RPMI7951 (cell line): Measurements from ENCODE around the gene TRDMT1. TPM values are rescaled to one million over a fixed set of nuclear protein-coding genes. Genes with fewer than 3 reads are reported as not detected.

Source experiments
- DNase-seq: peaks from one replicate; pipeline ENCODE4 v3.0.0-alpha.2; 2012; ENCODE audit warnings: low read depth
- total RNA-seq: library from RNA; depleted of rRNA; stranded (reverse); fragments of >200 nt; shearing (Covaris generic); gene quantifications from 2 replicates; pipeline ENCODE4 v1.2.3, GENCODE V29; 2014; rRNA removed

TRDMT1 gene
- total RNA-seq = 9.9 and 18.1 TPM in 2 replicates

- DNase-seq = peak; percentile 95
Observed at GRCh38 chr10:17200912-17201793, at the start of gene TRDMT1. TSS of gene TRDMT1 (minus strand) at chr10:17201672. CDS start at chr10:17201634, 38 bp downstream.

DNA sequence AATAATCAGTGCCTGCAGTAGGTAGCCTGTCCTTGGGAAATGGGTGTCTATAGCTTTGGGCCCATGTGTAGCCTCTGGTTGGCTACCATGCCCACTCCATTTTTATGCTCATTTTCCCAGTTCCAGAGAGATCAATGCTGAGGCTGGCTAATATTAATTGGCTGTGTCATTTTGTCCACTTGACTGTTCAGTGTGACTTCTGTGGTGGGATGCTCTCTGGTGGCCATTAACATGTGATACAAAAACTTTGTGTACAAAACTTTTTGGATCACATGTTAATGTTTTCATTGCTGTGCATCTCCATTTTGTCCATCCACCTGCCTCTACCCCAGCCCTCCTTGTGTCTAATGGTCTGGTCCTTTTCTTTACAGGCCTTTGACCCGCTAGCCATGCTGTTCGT, 49.3 kb upstream of the TRDMT1 start:
- no peak for DNase-seq

DNA sequence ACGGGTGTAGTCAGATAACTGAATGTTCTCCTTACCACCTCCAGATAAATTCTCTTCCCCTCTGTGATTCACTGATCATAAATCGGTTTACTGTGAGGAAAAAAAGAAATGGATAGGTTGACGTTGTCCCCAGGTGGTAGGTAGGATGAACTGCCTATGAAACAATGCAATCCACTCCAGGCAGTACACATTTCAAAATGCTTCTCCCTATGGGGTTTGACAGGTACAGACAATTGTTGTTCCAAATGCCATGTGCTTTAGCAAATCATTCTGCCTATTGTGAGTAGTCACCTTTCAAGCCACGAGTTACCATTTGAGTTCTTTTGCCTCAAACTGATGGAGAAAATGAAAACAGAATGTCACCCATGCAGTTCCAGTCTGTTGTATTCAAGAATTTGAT, 48.3 kb upstream of the TRDMT1 start:
- peak; percentile 55 for DNase-seq

DNA sequence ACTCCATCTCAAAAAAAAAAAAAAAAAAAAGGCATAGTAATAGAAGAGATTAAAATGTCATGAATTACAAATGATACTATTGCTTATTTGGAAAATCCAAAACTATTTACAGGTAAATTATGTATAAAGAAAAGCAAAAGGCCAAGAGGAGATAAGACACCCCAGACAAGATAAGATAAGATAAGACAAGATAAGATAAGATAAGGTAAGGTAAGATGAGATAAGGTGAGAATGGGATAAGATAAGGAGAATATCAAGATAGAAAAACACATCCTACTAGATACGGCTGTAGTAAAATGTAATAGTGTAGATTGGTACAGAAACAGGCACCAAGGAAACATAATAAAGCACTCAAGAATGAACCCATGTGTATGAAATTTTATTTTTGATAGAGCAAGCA, 47.5 kb upstream of the TRDMT1 start:
- DNase-seq = no peak

DNA sequence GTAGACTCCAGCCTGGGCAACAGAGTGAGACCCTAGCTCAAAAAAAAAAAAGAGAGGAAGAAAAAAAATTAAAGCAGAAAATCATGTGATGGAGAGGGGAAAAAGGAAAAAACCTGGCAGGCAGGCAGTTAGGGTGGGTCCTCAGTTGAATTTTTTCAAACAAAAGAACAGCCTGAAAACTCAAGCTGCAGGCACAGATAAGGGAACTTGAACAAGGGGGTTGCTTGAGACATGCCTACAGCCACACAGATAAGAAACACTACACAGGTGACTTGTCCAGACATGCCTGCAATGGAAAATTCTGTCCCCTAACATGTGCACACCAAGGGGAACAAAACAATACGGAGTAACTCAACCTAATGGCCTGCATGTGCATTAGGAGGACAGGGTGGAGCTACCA, 45.7 kb upstream of the TRDMT1 start:
- no peak for DNase-seq

DNA sequence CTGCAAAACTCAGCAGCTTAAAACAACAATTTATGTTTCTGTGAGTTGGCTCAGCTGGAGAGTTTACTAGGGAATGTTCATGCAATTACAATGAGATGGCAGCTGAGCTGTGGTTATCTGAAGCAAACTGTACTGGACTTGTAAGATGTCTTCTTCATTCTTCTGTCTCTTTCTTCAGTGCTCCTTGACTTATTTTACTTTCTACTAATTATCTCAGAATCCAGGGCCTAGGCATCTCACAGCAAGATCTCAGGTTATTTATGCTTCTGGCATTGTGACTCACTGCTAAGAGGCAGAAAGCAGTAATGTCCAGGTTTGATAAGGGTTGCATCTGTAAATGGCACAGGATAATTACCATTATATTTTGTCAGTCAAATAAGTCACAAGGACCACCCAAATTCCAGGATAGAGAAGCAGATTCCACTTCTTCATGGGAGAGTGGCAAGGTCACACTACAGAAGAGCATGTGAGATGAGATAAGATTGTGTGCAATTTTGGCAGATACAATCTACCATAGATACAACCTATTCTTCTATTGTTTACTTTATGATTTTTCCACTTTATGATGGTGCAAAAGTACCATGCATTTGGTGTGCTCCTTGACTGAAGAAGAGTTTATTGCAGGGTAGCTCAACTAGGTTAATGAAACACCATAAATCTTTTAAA, 43.4 kb upstream of the TRDMT1 start:
- no peak for DNase-seq

GRCh38 chr10:17241611-17242333, 40.3 kb upstream of the TRDMT1 start:
- no peak for DNase-seq

GRCh38 chr10:17240616-17241015, 39.1 kb upstream of the TRDMT1 start:
- DNase-seq = no peak

DNA sequence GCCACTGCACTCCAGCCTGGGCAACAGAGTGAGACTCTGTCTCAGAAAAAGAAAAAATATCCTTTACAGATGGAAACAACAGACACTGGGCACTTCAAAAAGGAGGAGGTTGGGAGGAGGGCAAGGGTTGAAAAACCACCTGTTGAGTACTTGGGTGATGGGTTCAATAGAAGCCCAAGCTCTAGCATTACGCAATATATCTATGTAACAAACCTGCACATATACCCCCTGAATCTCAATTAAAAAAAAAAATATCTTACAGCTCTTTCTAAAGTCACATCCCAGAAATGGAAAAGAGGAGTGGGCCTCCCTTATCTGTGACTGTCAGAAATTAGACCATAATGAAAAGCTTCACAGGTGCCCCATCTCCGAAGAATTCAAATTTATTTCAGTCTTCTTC, 38.6 kb upstream of the TRDMT1 start:
- DNase-seq = no peak

DNA sequence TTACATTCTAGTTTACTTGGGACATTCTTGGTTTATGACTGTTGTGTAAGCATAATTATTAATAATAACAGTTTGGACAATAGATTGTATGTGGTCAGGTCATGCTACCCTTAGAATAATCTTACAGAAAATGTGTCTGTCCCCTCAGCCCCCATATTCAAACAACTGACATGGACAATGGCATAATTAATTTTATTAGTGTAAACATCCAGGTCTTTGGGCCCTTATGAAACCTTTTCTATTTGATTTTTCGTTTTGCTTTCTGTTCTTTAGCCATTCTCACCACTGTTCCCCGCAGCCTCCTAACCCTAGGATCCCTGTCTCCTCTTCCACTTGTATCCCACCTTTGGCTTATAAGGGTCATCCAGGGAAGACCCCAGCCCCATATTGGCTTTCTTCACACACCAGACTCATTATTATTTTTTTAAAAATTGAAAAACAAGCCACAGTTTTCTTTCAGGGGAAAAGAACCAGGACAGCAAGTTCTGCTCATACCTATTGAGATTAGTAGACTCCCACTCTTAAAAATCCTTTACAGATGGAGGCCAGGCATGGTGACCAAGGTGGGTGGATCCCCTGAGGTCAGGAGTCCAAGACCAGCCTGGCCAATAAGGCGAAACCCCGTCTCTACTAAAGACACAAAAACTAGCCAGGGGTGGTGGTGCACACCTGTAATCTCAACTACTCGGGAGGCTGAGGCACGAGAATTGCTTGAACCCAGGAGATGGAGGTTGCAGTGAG, 38.0 kb upstream of the TRDMT1 start:
- DNase-seq = no peak

- DNase-seq = peak; percentile 89
Observed at GRCh38 chr10:17238445-17239291, 37.2 kb upstream of the TRDMT1 start.

- peak; percentile 69 for DNase-seq
Observed at GRCh38 chr10:17237915-17238444, 36.5 kb upstream of the TRDMT1 start.

- DNase-seq = no peak
Observed at GRCh38 chr10:17237149-17237527, 35.7 kb upstream of the TRDMT1 start.

DNA sequence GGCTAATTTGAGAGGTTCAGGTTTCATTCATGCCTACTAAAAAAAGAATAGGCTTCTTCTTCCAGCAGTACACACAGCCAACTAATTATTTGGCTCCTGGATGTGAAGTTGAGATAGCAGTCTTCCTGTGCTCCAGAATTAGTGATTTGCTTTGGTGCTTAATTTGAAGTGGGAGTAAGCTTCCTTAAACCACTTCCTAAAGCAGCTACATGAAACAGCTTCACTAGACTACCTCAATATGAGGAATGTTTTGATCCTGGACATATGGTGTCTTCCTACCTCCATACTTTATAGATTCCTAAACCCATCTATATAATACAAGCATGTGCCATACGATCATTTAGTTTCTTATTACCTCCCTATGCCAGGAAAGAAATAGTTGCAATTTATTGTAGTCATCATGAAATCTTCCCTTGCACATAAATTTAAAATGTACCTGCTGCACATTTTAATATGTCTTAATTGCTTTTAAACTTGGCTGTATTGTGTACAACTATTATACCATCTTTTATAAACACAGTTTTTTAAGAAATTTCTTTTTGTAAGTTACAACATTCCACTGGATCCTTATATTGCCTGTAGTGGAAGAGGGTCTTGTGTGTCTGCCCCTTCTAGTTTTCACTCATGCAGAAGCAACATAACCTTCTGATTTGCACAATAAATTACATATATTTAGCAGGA, 35.1 kb upstream of the TRDMT1 start:
- DNase-seq = no peak

DNA sequence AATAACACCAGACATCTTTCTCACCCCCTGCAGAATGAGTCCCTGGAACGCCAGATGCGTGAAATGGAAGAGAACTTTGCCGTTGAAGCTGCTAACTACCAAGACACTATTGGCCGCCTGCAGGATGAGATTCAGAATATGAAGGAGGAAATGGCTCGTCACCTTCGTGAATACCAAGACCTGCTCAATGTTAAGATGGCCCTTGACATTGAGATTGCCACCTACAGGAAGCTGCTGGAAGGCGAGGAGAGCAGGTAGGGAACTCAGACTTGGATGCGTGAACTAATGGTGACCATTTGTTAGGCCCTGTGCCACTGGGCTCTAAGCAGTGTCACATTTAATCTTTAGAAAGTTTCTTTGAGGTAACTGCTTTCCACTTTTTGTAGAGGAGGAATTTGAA, 33.7 kb upstream of the TRDMT1 start:
- DNase-seq = peak; percentile 60

DNA sequence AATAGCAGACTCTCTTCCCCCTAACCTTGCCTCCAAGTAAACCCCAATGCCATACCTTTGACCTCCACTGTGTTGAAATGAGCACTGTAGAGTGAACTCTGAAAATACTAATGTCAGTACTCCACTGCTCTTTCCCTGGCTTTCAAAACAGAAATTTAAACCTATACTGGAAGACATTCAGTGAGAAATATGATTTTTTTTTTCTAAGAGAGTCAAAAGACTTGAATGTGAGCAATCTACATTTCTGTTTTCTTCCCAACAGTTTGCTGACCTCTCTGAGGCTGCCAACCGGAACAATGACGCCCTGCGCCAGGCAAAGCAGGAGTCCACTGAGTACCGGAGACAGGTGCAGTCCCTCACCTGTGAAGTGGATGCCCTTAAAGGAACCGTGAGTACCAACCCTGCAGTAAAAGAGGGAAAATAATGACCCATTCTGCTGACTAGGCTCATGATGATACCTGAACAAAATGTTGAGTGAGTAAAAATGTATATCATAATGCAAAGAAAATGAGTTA, 33.0 kb upstream of the TRDMT1 start:
- DNase-seq = no peak

GRCh38 chr10:17233286-17233991, 32.0 kb upstream of the TRDMT1 start:
- DNase-seq = peak; percentile 62

- no peak for DNase-seq
Observed at GRCh38 chr10:17232276-17232960, 30.9 kb upstream of the TRDMT1 start.
